ENCODE measurements around the gene ZNF205. TPM values are rescaled to one million over a fixed set of nuclear protein-coding genes. Genes with fewer than 3 reads are reported as not detected.

ZNF205 gene
- total and polyA plus RNA-seq, 10 of the 15 experiments (the other 5 are each of a cell fraction or from before 2014, with no cell fraction given) = 0.26 to 1.5 (median 0.78) TPM; not detected in 2

DNA sequence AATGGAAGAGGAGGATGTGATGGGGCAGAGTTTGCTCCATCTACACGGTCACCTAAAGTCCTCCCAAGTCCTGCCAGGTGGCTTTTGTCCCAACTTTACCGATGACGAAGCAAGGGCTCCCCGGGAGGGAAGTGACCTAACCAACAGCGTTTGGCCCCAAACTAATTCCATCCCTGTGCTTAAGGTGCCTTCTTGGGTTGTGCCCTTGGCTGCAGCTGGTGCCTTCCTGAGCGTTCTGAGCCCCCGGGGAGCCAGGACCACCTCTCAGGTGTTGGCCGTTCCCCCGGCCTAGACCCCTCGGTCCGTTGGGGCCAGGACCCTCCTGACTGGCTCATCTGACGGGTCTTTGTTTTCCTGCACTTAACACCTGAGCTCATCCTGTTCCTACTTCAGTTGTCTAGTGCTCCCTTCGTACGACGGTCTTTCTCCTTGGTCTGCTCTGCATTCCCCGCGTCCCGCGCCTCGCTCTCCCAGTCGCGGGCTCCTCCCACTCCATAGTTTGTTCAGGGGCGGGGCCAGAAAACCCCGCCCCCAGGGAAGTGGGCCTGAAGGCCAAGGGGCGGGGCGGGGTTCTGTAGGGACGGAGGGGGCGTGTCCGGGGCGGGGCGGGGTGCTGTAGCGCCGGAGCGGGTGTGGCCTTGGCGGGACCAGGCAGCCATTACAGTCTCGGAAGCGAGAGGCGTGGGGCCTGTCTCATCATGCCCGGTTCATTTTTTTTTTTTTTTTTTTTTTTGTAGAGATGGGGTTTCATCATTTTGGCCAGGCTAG lies 12.5 kb upstream of the ZNF205 start (continued):
- TF ChIP-seq, protein P1, sequence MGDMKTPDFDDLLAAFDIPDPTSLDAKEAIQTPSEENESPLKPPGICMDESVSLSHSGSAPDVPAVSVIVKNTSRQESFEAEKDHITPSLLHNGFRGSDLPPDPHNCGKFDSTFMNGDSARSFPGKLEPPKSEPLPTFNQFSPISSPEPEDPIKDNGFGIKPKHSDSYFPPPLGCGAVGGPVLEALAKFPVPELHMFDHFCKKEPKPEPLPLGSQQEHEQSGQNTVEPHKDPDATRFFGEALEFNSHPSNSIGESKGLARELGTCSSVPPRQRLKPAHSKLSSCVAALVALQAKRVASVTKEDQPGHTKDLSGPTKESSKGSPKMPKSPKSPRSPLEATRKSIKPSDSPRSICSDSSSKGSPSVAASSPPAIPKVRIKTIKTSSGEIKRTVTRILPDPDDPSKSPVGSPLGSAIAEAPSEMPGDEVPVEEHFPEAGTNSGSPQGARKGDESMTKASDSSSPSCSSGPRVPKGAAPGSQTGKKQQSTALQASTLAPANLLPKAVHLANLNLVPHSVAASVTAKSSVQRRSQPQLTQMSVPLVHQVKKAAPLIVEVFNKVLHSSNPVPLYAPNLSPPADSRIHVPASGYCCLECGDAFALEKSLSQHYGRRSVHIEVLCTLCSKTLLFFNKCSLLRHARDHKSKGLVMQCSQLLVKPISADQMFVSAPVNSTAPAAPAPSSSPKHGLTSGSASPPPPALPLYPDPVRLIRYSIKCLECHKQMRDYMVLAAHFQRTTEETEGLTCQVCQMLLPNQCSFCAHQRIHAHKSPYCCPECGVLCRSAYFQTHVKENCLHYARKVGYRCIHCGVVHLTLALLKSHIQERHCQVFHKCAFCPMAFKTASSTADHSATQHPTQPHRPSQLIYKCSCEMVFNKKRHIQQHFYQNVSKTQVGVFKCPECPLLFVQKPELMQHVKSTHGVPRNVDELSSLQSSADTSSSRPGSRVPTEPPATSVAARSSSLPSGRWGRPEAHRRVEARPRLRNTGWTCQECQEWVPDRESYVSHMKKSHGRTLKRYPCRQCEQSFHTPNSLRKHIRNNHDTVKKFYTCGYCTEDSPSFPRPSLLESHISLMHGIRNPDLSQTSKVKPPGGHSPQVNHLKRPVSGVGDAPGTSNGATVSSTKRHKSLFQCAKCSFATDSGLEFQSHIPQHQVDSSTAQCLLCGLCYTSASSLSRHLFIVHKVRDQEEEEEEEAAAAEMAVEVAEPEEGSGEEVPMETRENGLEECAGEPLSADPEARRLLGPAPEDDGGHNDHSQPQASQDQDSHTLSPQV (IDR thresholded peaks at IDR 0.05) = no peak
- TF ChIP-seq SIN3A (IDR thresholded peaks at IDR 0.05; ENCODE audit: low read depth, low read length) = no peak
- TF ChIP-seq, protein P2, sequence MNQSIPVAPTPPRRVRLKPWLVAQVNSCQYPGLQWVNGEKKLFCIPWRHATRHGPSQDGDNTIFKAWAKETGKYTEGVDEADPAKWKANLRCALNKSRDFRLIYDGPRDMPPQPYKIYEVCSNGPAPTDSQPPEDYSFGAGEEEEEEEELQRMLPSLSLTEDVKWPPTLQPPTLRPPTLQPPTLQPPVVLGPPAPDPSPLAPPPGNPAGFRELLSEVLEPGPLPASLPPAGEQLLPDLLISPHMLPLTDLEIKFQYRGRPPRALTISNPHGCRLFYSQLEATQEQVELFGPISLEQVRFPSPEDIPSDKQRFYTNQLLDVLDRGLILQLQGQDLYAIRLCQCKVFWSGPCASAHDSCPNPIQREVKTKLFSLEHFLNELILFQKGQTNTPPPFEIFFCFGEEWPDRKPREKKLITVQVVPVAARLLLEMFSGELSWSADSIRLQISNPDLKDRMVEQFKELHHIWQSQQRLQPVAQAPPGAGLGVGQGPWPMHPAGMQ (IDR thresholded peaks at IDR 0.05; ENCODE audit: borderline replicate concordance) = no peak
- TF ChIP-seq SMC3 (IDR thresholded peaks at IDR 0.05; ENCODE audit: borderline replicate concordance, low read length) = no peak
- no peak for TF ChIP-seq ATF7 (IDR thresholded peaks at IDR 0.05; ENCODE audit: low read depth)
- TF ChIP-seq RB1 (IDR thresholded peaks at IDR 0.05; ENCODE audit: borderline replicate concordance) = no peak
- no peak for TF ChIP-seq TAF1 (IDR thresholded peaks at IDR 0.05; ENCODE audit: borderline replicate concordance, low read depth, low read length)
- no peak for TF ChIP-seq IRF4 (IDR thresholded peaks at IDR 0.05; ENCODE audit: low read depth, low read length)
- no peak for TF ChIP-seq BCLAF1 (IDR thresholded peaks at IDR 0.05)
- TF ChIP-seq SMAD5 (IDR thresholded peaks at IDR 0.05; ENCODE audit: low read depth) = no peak
- no peak for TF ChIP-seq E2F4 (IDR thresholded peaks at IDR 0.05; ENCODE audit: low read depth, low read length)
- no peak for TF ChIP-seq EP300 (IDR thresholded peaks at IDR 0.05; ENCODE audit: borderline replicate concordance in 1 of 2, control insufficient read depth in 1 of 2, low read depth in 2 of 2, low read length in 2 of 2)
- TF ChIP-seq LARP7 (IDR thresholded peaks at IDR 0.05) = no peak

Measured in GM12878 (cell line).